ENCODE results near the gene GPC6.

GRCh38 chr13:93947651-93948050 lies 721.0 kb downstream of the GPC6 start:
- TF ChIP-seq CTBP1 (IDR thresholded peaks at IDR 0.05; ENCODE audit: borderline replicate concordance) (no peak), ARNT (IDR thresholded peaks at IDR 0.05) (no peak), ELF4 (IDR thresholded peaks at IDR 0.05) (no peak), SP1 (IDR thresholded peaks at IDR 0.05) (no peak), FOXM1 (IDR thresholded peaks at IDR 0.05; ENCODE audit: borderline replicate concordance) (no peak), HDGF (IDR thresholded peaks at IDR 0.05; ENCODE audit: borderline replicate concordance) (no peak), FOXK2 (IDR thresholded peaks at IDR 0.05) (no peak), ZNF384 (IDR thresholded peaks at IDR 0.05) (no peak), TARDBP (IDR thresholded peaks at IDR 0.05) (no peak), BHLHE40 (IDR thresholded peaks at IDR 0.05; ENCODE audit: borderline replicate concordance) (no peak), PKNOX1 (IDR thresholded peaks at IDR 0.05) (no peak), NFRKB (IDR thresholded peaks at IDR 0.05) (no peak), SUZ12 (IDR thresholded peaks at IDR 0.05) (no peak)
